Endothelial cell of umbilical vein (primary cell): Measurements from ENCODE around the gene TOPAZ1. TPM values are rescaled to one million over a fixed set of nuclear protein-coding genes. Genes with fewer than 3 reads are reported as not detected.

Experiments
- BruUV-seq: library from RNA; stranded (reverse); fragments of 400-500 nt; replicated peaks from 2 replicates; lab custom pipeline; 2021; lab: Mats Ljungman, UMichigan
- CTCF ChIA-PET: fragments of 300-600, 350-600 bp; sonication (Branson Sonifier 250); formaldehyde crosslinking; loops from one replicate; lab custom pipeline; 2021; ENCODE audit warnings: antibody characterized with exemption, inconsistent platforms; lab: Charles Lee
- POLR2A ChIA-PET: fragments of 300-600, 350-600 bp; sonication (Branson Sonifier 250); formaldehyde crosslinking; loops from one replicate; lab custom pipeline; 2021; ENCODE audit warnings: antibody characterized with exemption, inconsistent platforms; lab: Charles Lee
- DNase-seq: peaks from one replicate; pipeline ENCODE4 v3.0.0-alpha.2; 2011; ENCODE audit warnings: low read depth, low spot score
- FAIRE-seq: peaks from 2 replicates; lab custom pipeline; 2011; peaks lifted over from hg19 to GRCh38; lab: Jason Lieb, UNC
- H2AFZ ChIP-seq: 2 replicates; pipeline ENCODE4 v1.6.0; 2012; ENCODE audit warnings: low read depth, low read length, control low read depth, inconsistent platforms
- H3K27ac ChIP-seq: 2 replicates; pipeline ENCODE4 v1.5.1; 2011; ENCODE audit warnings: low read depth, mild to moderate bottlenecking, control low read depth, low read length, moderate library complexity; ENCODE audit not compliant: insufficient read depth
- H3K27me3 ChIP-seq, 2 experiments: 2 replicates each; pipeline versions ENCODE4 v1.6.0 to v1.6.1; 2011; ENCODE audit warnings: low read length in 2 of 2, mixed read lengths in 1 of 2; ENCODE audit not compliant: control insufficient read depth in 2 of 2, insufficient read depth in 2 of 2
- H3K36me3 ChIP-seq, 2 experiments: 2 replicates in 1 of 2; 3 replicates in 1 of 2; pipeline ENCODE4 v1.5.1; 2011; ENCODE audit warnings: low read length in 2 of 2, mild to moderate bottlenecking in 1 of 2, moderate library complexity in 1 of 2; ENCODE audit not compliant: control insufficient read depth in 2 of 2, insufficient read depth in 2 of 2; ENCODE audit errors: extremely low read depth in 1 of 2
- H3K4me1 ChIP-seq: 3 replicates; pipeline ENCODE4 v1.5.1; 2011; ENCODE audit warnings: mild to moderate bottlenecking, low read length; ENCODE audit not compliant: control insufficient read depth, insufficient read depth; ENCODE audit errors: extremely low read depth
- H3K4me2 ChIP-seq: 2 replicates; pipeline ENCODE4 v1.6.1; 2011; ENCODE audit warnings: low read length, control low read depth, mixed read lengths; ENCODE audit not compliant: insufficient read depth
- H3K4me3 ChIP-seq, 3 experiments: fragments of 200-600 bp in 1 of 3; sonication (generic), shearing (Covaris generic) in 1 of 3; replicated peaks in 1 of 3; 2 replicates each; pipeline ENCODE4 v1.5.1; 2011 to 2016; ENCODE audit warnings: control low read depth in 3 of 3, low read length in 3 of 3, mild to moderate bottlenecking in 2 of 3, inconsistent platforms in 1 of 3, low read depth in 1 of 3, moderate library complexity in 1 of 3; ENCODE audit not compliant: insufficient read depth in 1 of 3
- H3K79me2 ChIP-seq: 2 replicates; pipeline ENCODE4 v1.6.0; 2012; ENCODE audit warnings: low read length, inconsistent platforms; ENCODE audit not compliant: control insufficient read depth, insufficient read depth
- H3K9ac ChIP-seq: replicated peaks from 2 replicates; pipeline ENCODE3; 2011; ENCODE audit warnings: low read length, control low read depth; ENCODE audit not compliant: insufficient read depth; ENCODE audit errors: extremely low read depth
- H3K9me1 ChIP-seq: replicated peaks from 3 replicates; pipeline ENCODE4 v1.6.0; 2011; ENCODE audit warnings: mild to moderate bottlenecking, low read length; ENCODE audit not compliant: control insufficient read depth, insufficient read depth; ENCODE audit errors: extremely low read depth
- H3K9me3 ChIP-seq: replicated peaks from 2 replicates; pipeline ENCODE4 v1.5.1; 2012; ENCODE audit warnings: low read length, inconsistent platforms; ENCODE audit not compliant: control insufficient read depth, insufficient read depth
- H4K20me1 ChIP-seq: replicated peaks from 2 replicates; pipeline ENCODE3; 2011; ENCODE audit warnings: mild to moderate bottlenecking, low read length; ENCODE audit not compliant: control insufficient read depth, insufficient read depth; ENCODE audit errors: extremely low read depth
- EZH2 ChIP-seq: IDR thresholded peaks from 2 replicates; pipeline ENCODE4 v1.6.1; 2012; ENCODE audit warnings: borderline replicate concordance, low read depth, mild to moderate bottlenecking, moderate library complexity, low read length, inconsistent platforms; ENCODE audit not compliant: severe bottlenecking
- FOS ChIP-seq: IDR thresholded peaks from 2 replicates; pipeline ENCODE4 v1.6.1; 2011; ENCODE audit warnings: mild to moderate bottlenecking, low read length, moderate library complexity, borderline replicate concordance; ENCODE audit not compliant: insufficient read depth
- GATA2 ChIP-seq: IDR thresholded peaks from 2 replicates; pipeline ENCODE4 v1.7.0; 2011; ENCODE audit warnings: low read depth, mild to moderate bottlenecking, moderate library complexity, mixed read lengths, low read length; ENCODE audit not compliant: insufficient read length, insufficient read depth
- JUN ChIP-seq: IDR thresholded peaks from 2 replicates; pipeline ENCODE4 v1.6.1; 2011; ENCODE audit warnings: borderline replicate concordance, low read depth; ENCODE audit not compliant: insufficient read length, insufficient read depth
- MYC ChIP-seq: IDR thresholded peaks from one replicate; pipeline ENCODE4 v1.6.1; 2011; ENCODE audit warnings: mild to moderate bottlenecking, low read depth, low read length
- POLR2AphosphoS5 ChIP-seq: IDR thresholded peaks from 2 replicates; pipeline ENCODE4 v1.6.1; 2012; ENCODE audit warnings: low read depth, mild to moderate bottlenecking, control low read depth, low read length, moderate library complexity; ENCODE audit not compliant: insufficient read depth
- dilution Hi-C: fragments of 300-500 bp; cut with MboI; formaldehyde crosslinking; loops from one replicate; pipeline ENCODE4 v1.15.0; 2019; ENCODE audit warnings: low sequenced_read_pairs; ENCODE audit not compliant: extremely low pct_ligation_motif_present
- intact Hi-C: fragments of 100-400 bp; cut with micrococcal nuclease; formaldehyde crosslinking; loops from one replicate; pipeline ENCODE4 v1.10.0; 2022
- polyA plus RNA-seq, 4 experiments: library from polyadenylated mRNA; depleted of rRNA in 3 of 4; stranded (reverse) in 3 of 4; unstranded in 1 of 4; fragments of >200 nt; gene quantifications; 2 replicates each; pipeline versions ENCODE4 v1.2.1 to v1.2.3, GENCODE V29; 2011 to 2012; ENCODE audit warnings: missing spikeins in 1 of 4
- total RNA-seq: library from RNA; stranded (reverse); gene quantifications from 2 replicates; pipeline ENCODE4 v1.2.3, GENCODE V29; 2021
- TF ChIP-seq, protein P1 (sequence below), 2 donors: IDR thresholded peaks; 1 replicate in 1 of 2; 2 replicates in 1 of 2; pipeline ENCODE4 v1.5.1; 2011; ENCODE audit warnings: low read length in 2 of 2, mild to moderate bottlenecking in 2 of 2, moderate library complexity in 2 of 2, control low read depth in 1 of 2, inconsistent platforms in 1 of 2, low read depth in 1 of 2; ENCODE audit not compliant: insufficient read depth in 1 of 2; ENCODE audit errors: extremely low read depth in 1 of 2

TOPAZ1 gene
- total and polyA plus RNA-seq, 2 donors (not counting 3 experiments of a cell fraction or from before 2014, with no cell fraction given): not detected

DNA sequence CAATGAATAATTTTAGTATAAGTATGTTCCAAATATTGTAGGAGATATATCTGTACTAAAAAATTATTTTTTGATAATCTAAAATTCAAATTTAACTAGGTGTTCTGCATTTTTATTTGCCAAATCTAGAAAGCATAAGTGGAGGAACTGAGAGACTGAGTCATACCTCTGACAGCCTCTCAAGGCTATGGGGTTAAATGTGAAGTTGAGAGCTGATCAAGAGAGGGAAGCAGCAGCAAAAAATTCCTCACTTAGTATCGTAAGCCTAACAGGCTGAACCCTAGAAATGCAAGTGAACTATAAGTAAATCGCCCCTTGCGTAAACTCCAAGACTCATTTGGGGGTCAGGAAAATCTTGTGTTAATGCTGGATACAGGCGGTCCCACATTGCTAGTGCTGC lies 12.8 kb upstream of the TOPAZ1 start:
- H3K36me3 ChIP-seq: no peaks in the 10 kb centered on the region
- no peak overlapping the region for H2AFZ ChIP-seq
- no peak overlapping the region for H3K27ac ChIP-seq
- H3K27me3 ChIP-seq: peaks cover 14 to 15% of the 10 kb centered on the region in 2 experiments
- intact Hi-C loops: no loop called here
- no peak overlapping the region for H3K9ac ChIP-seq
- TF ChIP-seq JUN: no peak
- TF ChIP-seq, protein P1, sequence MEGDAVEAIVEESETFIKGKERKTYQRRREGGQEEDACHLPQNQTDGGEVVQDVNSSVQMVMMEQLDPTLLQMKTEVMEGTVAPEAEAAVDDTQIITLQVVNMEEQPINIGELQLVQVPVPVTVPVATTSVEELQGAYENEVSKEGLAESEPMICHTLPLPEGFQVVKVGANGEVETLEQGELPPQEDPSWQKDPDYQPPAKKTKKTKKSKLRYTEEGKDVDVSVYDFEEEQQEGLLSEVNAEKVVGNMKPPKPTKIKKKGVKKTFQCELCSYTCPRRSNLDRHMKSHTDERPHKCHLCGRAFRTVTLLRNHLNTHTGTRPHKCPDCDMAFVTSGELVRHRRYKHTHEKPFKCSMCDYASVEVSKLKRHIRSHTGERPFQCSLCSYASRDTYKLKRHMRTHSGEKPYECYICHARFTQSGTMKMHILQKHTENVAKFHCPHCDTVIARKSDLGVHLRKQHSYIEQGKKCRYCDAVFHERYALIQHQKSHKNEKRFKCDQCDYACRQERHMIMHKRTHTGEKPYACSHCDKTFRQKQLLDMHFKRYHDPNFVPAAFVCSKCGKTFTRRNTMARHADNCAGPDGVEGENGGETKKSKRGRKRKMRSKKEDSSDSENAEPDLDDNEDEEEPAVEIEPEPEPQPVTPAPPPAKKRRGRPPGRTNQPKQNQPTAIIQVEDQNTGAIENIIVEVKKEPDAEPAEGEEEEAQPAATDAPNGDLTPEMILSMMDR (IDR thresholded peaks at IDR 0.05; ENCODE audit: extremely low read depth in 1 of 2, insufficient read depth in 1 of 2, low read depth in 1 of 2, low read length in 2 of 2): no peak
- TF ChIP-seq POLR2AphosphoS5: no peak
- no peak for TF ChIP-seq GATA2
- no peak for TF ChIP-seq MYC
- TF ChIP-seq FOS: no peak
- TF ChIP-seq EZH2: no peak
- DNase-seq (no peak), FAIRE-seq (no peak)
- no peaks in the 10 kb centered on the region for H3K4me1 ChIP-seq
- no peak overlapping the region for H3K4me3 ChIP-seq
- BruUV-seq: no TSS peak
- POLR2A ChIA-PET: interaction anchor here (0.6 kb wide), 1 partner anchor 665 kb away, joined by 11 read pairs; no protein-coding TSS in a partner anchor
- CTCF ChIA-PET: no interaction called here
- H3K4me2 ChIP-seq: no peak overlapping the region
- dilution Hi-C loops: no loop called here
- H3K79me2 ChIP-seq: no peaks in the 10 kb centered on the region
- H3K9me3 ChIP-seq: no peaks in the 10 kb centered on the region
- H3K9me1 ChIP-seq: no peaks in the 10 kb centered on the region
- no peaks in the 10 kb centered on the region for H4K20me1 ChIP-seq
